Measurements from ENCODE around the gene MLANA. TPM values are rescaled to one million over a fixed set of nuclear protein-coding genes. Genes with fewer than 3 reads are reported as not detected.
A peak's percentile ranks its signal among the peaks of the same experiment; 100 is the strongest.

MLANA gene
- total and polyA plus RNA-seq, 11 donors, result not detected

GRCh38 chr9:5939530-5939929 is 48.8 kb downstream of the MLANA start:
- no peak for DNase-seq
- Histone ChIP-seq H3K27me3 (no peaks in the 10 kb centered on the region), H3K4me3 (no peak overlapping the region), H3K4me1 (no peaks in the 10 kb centered on the region), H3K27ac (no peak overlapping the region), H3K9me3 (no peaks in the 10 kb centered on the region), H3K36me3 (peaks cover 0 to 5% (median 0%) of the 10 kb centered on the region in 9 donors)
- ATAC-seq, result no peak
- intact Hi-C loops (cut with DNase I), result loop anchor here in 2 of 10 donors (10.0 kb wide), 2 partner anchors 65 kb away; a partner anchor contains a TSS
- no peak for TF ChIP-seq CTCF (IDR thresholded peaks at IDR 0.05)
- no peak for TF ChIP-seq POLR2A (IDR thresholded peaks at IDR 0.05)

GRCh38 chr9:5941214-5941613 is 50.5 kb downstream of the MLANA start:
- intact Hi-C loops (cut with DNase I), result no loop called here
- H3K36me3 ChIP-seq, result peaks cover 0 to 3% (median 0%) of the 10 kb centered on the region in 9 donors
- 92 to 96% (median 94%) methylated on average over 2 of the region's 2 CpGs for WGBS, 4 donors
- TF ChIP-seq CTCF (IDR thresholded peaks at IDR 0.05) (no peak), POLR2A (IDR thresholded peaks at IDR 0.05) (no peak)
- no peaks in the 10 kb centered on the region for H3K9me3 ChIP-seq
- H3K4me3 ChIP-seq, result no peak overlapping the region
- no peak overlapping the region for H3K27ac ChIP-seq
- ATAC-seq (no peak), DNase-seq (no peak)
- H3K27me3 ChIP-seq, result no peaks in the 10 kb centered on the region
- H3K4me1 ChIP-seq, result no peaks in the 10 kb centered on the region

GRCh38 chr9:5945112-5945511 is 54.4 kb downstream of the MLANA start:
- H3K27me3 ChIP-seq, result no peaks in the 10 kb centered on the region
- ATAC-seq (no peak), DNase-seq (no peak)
- H3K4me3 ChIP-seq, result no peak overlapping the region
- H3K9me3 ChIP-seq, result no peaks in the 10 kb centered on the region
- H3K36me3 ChIP-seq, result no peaks in the 10 kb centered on the region
- no peak overlapping the region for H3K27ac ChIP-seq
- peaks cover 0 to 22% (median 8%) of the 10 kb centered on the region in 12 donors for H3K4me1 ChIP-seq
- no peak for TF ChIP-seq POLR2A (IDR thresholded peaks at IDR 0.05)
- no peak for TF ChIP-seq CTCF (IDR thresholded peaks at IDR 0.05)
- intact Hi-C loops (cut with DNase I), result loop anchor here in 1 of 10 donors (5.0 kb wide), 1 partner anchor 72 kb away; the partner anchor contains the start of gene RANBP6
- WGBS, 4 donors, result 95 to 100% (median 97%) methylated on average over 1 of the region's 1 CpG

- Histone ChIP-seq H3K27me3 (no peaks in the 10 kb centered on the region), H3K4me1 (peaks cover 0 to 25% (median 8%) of the 10 kb centered on the region in 12 donors), H3K4me3 (no peak overlapping the region), H3K9me3 (no peaks in the 10 kb centered on the region), H3K27ac (peak overlapping the region in 1 of 12 donors; percentile 5), H3K36me3 (no peaks in the 10 kb centered on the region)
- no peak for DNase-seq
- TF ChIP-seq POLR2A (IDR thresholded peaks at IDR 0.05) (no peak), CTCF (IDR thresholded peaks at IDR 0.05) (no peak)
- WGBS, 4 donors, result 34 to 61% (median 49%) methylated on average over 2 of the region's 2 CpGs
- intact Hi-C loops (cut with DNase I), result loop anchor here in 1 of 10 donors (5.0 kb wide), 1 partner anchor 69 kb away; the partner anchor contains the start of gene RANBP6
- ATAC-seq, result peak in 3 of 4 donors; percentile 65 to 81 (median 75)
These were observed 57.2 kb downstream of the MLANA start for GRCh38 chr9:5947912-5948311.

Measured in heart left ventricle (tissue), 16 donors.